GM12878 (cell line): ENCODE measurements around the gene CPNE5. TPM values are rescaled to one million over a fixed set of nuclear protein-coding genes. Genes with fewer than 3 reads are reported as not detected.

Source experiments
- CREM ChIP-seq: IDR thresholded peaks from 2 replicates; pipeline ENCODE4 v1.6.1; 2014; ENCODE audit warnings: antibody characterized with exemption, low read depth
- E4F1 ChIP-seq: fragments of 450-650 bp; IDR thresholded peaks from 2 replicates; pipeline ENCODE4 v1.6.1; 2018; ENCODE audit warnings: borderline replicate concordance, mild to moderate bottlenecking; ENCODE audit not compliant: partially characterized antibody
- EED ChIP-seq: sonication (generic); IDR thresholded peaks from 2 replicates; pipeline ENCODE4 v1.6.1; 2016; ENCODE audit warnings: antibody characterized with exemption, low read depth
- IRF5 ChIP-seq: fragments of 450-650 bp; IDR thresholded peaks from 2 replicates; pipeline ENCODE4 v1.6.1; 2017; ENCODE audit warnings: borderline replicate concordance
- MEF2B ChIP-seq: fragments of 450-650 bp; IDR thresholded peaks from 2 replicates; pipeline ENCODE4 v1.6.1; 2018; ENCODE audit warnings: mild to moderate bottlenecking, moderate library complexity; ENCODE audit not compliant: partially characterized antibody, poor library complexity, severe bottlenecking
- MYC ChIP-seq: IDR thresholded peaks from 2 replicates; pipeline ENCODE4 v1.6.1; 2011; ENCODE audit warnings: mild to moderate bottlenecking, low read length, moderate library complexity, inconsistent platforms; ENCODE audit not compliant: insufficient read depth, insufficient replicate concordance, insufficient read length, severe bottlenecking
- NBN ChIP-seq: fragments of 450-650 bp; IDR thresholded peaks from 2 replicates; pipeline ENCODE4 v1.6.1; 2016
- NFYB ChIP-seq: IDR thresholded peaks from 2 replicates; pipeline ENCODE4 v1.6.1; 2011; ENCODE audit warnings: low read depth, mild to moderate bottlenecking, low read length, improper control_type of control experiment, moderate library complexity; ENCODE audit not compliant: insufficient read depth
- SP1 ChIP-seq: IDR thresholded peaks from one replicate; pipeline ENCODE4 v1.6.1; 2011; ENCODE audit warnings: low read depth, low read length
- TAF1 ChIP-seq: IDR thresholded peaks from 2 replicates; pipeline ENCODE4 v1.6.1; 2011; ENCODE audit warnings: mild to moderate bottlenecking, low read depth, low read length, borderline replicate concordance
- ZZZ3 ChIP-seq: IDR thresholded peaks from 2 replicates; pipeline ENCODE4 v1.6.1; 2011; ENCODE audit warnings: low read depth; ENCODE audit not compliant: control insufficient read depth, insufficient read length
- polyA plus RNA-seq, 11 experiments: library from polyadenylated mRNA; depleted of rRNA in 4 of 11; unstranded in 6 of 11; stranded (reverse) in 5 of 11; fragments of >200 nt; fragmentation: Nextera tagmentation in 4 of 11; fragmentation: Illumina TruSeq in 1 of 11; extraction: Ambion mirVana in 4 of 11; extraction: Trizol in 1 of 11; gene quantifications; 1 replicate in 1 of 11; 2 replicates in 10 of 11; pipeline versions ENCODE4 v1.2.1 to v1.2.3, GENCODE V29; 2011 to 2016; ENCODE audit warnings: inconsistent platforms in 2 of 11, missing spikeins in 2 of 11, low read depth in 1 of 11
- total RNA-seq, 4 experiments: library from RNA; depleted of rRNA in 3 of 4; stranded (reverse); fragments of >200 nt in 3 of 4; fragmentation: Illumina TruSeq in 1 of 4; extraction: Trizol in 1 of 4; gene quantifications; 2 replicates each; pipeline versions ENCODE4 v1.2.1 to v1.2.3, GENCODE V29; 2013 to 2021

Gene CPNE5
- total and polyA plus RNA-seq, 10 of the 15 experiments (the other 5 are each of a cell fraction or from before 2014, with no cell fraction given), result 2.4 to 39.1 (median 18.2) TPM

GRCh38 chr6:36727505-36728021 is 111.7 kb downstream of the CPNE5 start (continued):
- TF ChIP-seq ZZZ3, result no peak
- no peak for TF ChIP-seq MYC
- TF ChIP-seq NBN, result peak; percentile 23; the same call in 1 of the 2 replicates
- no peak for TF ChIP-seq IRF5
- TF ChIP-seq E4F1, result no peak
- no peak for TF ChIP-seq TAF1
- TF ChIP-seq SP1, result no peak
- no peak for TF ChIP-seq NFYB
- TF ChIP-seq MEF2B, result no peak
- peak; percentile 70 for TF ChIP-seq EED
- TF ChIP-seq CREM, result peak; percentile 21; the same call in 1 of the 2 replicates
- TF ChIP-seq, all 136 proteins: peak for 12
